GM12892 (cell line): ENCODE data around the gene ITPA.

Experiments used
- POLR2A ChIP-seq: IDR thresholded peaks from 2 replicates; pipeline ENCODE4 v1.6.1; 2011; ENCODE audit warnings: low read depth, low read length, control low read depth
- TAF1 ChIP-seq: IDR thresholded peaks from 2 replicates; pipeline ENCODE4 v1.6.1; 2011; ENCODE audit warnings: low read depth, mild to moderate bottlenecking, control low read depth, low read length, borderline replicate concordance

- TF ChIP-seq POLR2A (no peak), TAF1 (no peak)
These were observed 34.6 kb upstream of the ITPA start for GRCh38 chr20:3174442-3175261.
